PC-9 (cell line): ENCODE data around the gene ATOSB. TPM values are rescaled to one million over a fixed set of nuclear protein-coding genes. Genes with fewer than 3 reads are reported as not detected.

Source experiments
- BruUV-seq: library from RNA; stranded (reverse); fragments of 400-500 nt; replicated peaks from 2 replicates; lab custom pipeline; 2021; lab: Mats Ljungman, UMichigan
- CTCF ChIA-PET: fragments of 300-600 bp; sonication (Branson Sonifier 250); formaldehyde crosslinking; loops from one replicate; lab custom pipeline; 2022; ENCODE audit warnings: antibody characterized with exemption; lab: Charles Lee
- POLR2A ChIA-PET: fragments of 300-600 bp; sonication (Branson Sonifier 250); formaldehyde crosslinking; loops from one replicate; lab custom pipeline; 2022; ENCODE audit warnings: antibody characterized with exemption; ENCODE audit not compliant: unreplicated experiment; lab: Charles Lee
- DNase-seq, 2 experiments: peaks; one replicate each; pipeline versions ENCODE4 v3.0.0 to v3.0.0-alpha.2; 2015 to 2022; ENCODE audit warnings: mixed read lengths in 1 of 2
- H2AFZ ChIP-seq: fragments of 200-600 bp; sonication (generic); 2 replicates; pipeline ENCODE4 v1.8.1; 2017; ENCODE audit warnings: antibody characterized with exemption
- H3F3A ChIP-seq: fragments of 200-600 bp; sonication (generic); 2 replicates; pipeline ENCODE4 v1.8.1; 2017; ENCODE audit warnings: antibody characterized with exemption, mild to moderate bottlenecking, low read depth; ENCODE audit not compliant: insufficient read depth
- H3K27ac ChIP-seq: fragments of 200-600 bp; sonication (generic); 2 replicates; pipeline ENCODE4 v1.6.1; 2016; ENCODE audit warnings: mixed run types
- H3K27me3 ChIP-seq: fragments of 200-600 bp; sonication (generic); 2 replicates; pipeline ENCODE4 v1.6.1; 2016; ENCODE audit warnings: low read depth, mixed run types; ENCODE audit not compliant: insufficient read depth
- H3K36me3 ChIP-seq: fragments of 200-600 bp; sonication (generic); 2 replicates; pipeline ENCODE4 v1.6.1; 2016; ENCODE audit warnings: low read depth, mixed run types
- H3K4me1 ChIP-seq: fragments of 200-600 bp; sonication (generic); replicated peaks from 2 replicates; pipeline ENCODE4 v1.6.1; 2016; ENCODE audit warnings: mixed run types; ENCODE audit not compliant: insufficient read depth
- H3K4me2 ChIP-seq: fragments of 200-600 bp; sonication (generic); 2 replicates; pipeline ENCODE4 v1.6.1; 2017; ENCODE audit warnings: mixed run types
- H3K4me3 ChIP-seq: fragments of 200-600 bp; sonication (generic); 2 replicates; pipeline ENCODE4 v1.6.1; 2016; ENCODE audit warnings: mixed run types
- H3K79me2 ChIP-seq: fragments of 200-600 bp; sonication (generic); 2 replicates; pipeline ENCODE4 v1.6.1; 2017; ENCODE audit warnings: low read depth, mixed run types
- H3K9me2 ChIP-seq: fragments of 200-600 bp; sonication (generic); 2 replicates; pipeline ENCODE4 v1.8.1; 2017; ENCODE audit warnings: mild to moderate bottlenecking; ENCODE audit not compliant: insufficient read depth
- H3K9me3 ChIP-seq: fragments of 200-600 bp; sonication (generic); 2 replicates; pipeline ENCODE4 v1.8.1; 2016; ENCODE audit warnings: low read depth; ENCODE audit not compliant: insufficient read depth
- H4K20me1 ChIP-seq: fragments of 200-600 bp; sonication (generic); 2 replicates; pipeline ENCODE4 v1.8.1; 2017; ENCODE audit not compliant: insufficient read depth
- CTCF ChIP-seq: fragments of 200-600 bp; sonication (generic); conservative IDR thresholded peaks from 2 replicates; pipeline ENCODE4 v1.6.1; 2017; ENCODE audit warnings: mixed run types, antibody characterized with exemption, mild to moderate bottlenecking, moderate library complexity
- EZH2 ChIP-seq: fragments of 200-600 bp; sonication (generic); IDR thresholded peaks from 2 replicates; pipeline ENCODE4 v1.8.0; 2017; ENCODE audit warnings: antibody characterized with exemption, low read depth
- intact Hi-C: fragments of 100-400 bp; cut with micrococcal nuclease; formaldehyde crosslinking; loops from one replicate; pipeline ENCODE4 v1.10.0; 2022; ENCODE audit not compliant: unreplicated experiment
- total RNA-seq: library from RNA; stranded (reverse); gene quantifications from 2 replicates; pipeline ENCODE4 v1.2.3, GENCODE V29; 2021

The ATOSB gene
- total RNA-seq, 1 experiment from 2014 or later: 10.5 TPM

- H3K9me3 ChIP-seq: no peaks in the 10 kb centered on the region
- no peaks in the 10 kb centered on the region for H3K36me3 ChIP-seq
- BruUV-seq: no TSS peak
- H2AFZ ChIP-seq: peak within 1 kb of the TSS; percentile 76
- H3K4me3 ChIP-seq: peak within 1 kb of the TSS; percentile 84
- peak within 1 kb of the TSS; percentile 62 for H3K27ac ChIP-seq
- peak; percentile 77 to 80 for DNase-seq
- no peaks in the 10 kb centered on the region for H3K27me3 ChIP-seq
- peak within 1 kb of the TSS; percentile 90 for H3K4me2 ChIP-seq
- no peaks in the 10 kb centered on the region for H3K4me1 ChIP-seq
- ChIA-PET POLR2A (interaction anchor here (0.5 to 0.7 kb wide), 5 partner anchors 13 to 64 kb away, joined by 3 to 4 read pairs (median 3); partner anchors contain the start of gene ATOSB), CTCF (interaction anchor here (0.6 to 1.0 kb wide), 2 partner anchors 17 to 398 kb away, joined by 3 to 5 read pairs; partner anchors contain the start of gene PIGO)
- peaks cover 18% of the 10 kb centered on the region for H3K79me2 ChIP-seq
- intact Hi-C loops: no loop called here
- peaks cover 15% of the 10 kb centered on the region; the same call in 1 of the 2 replicates for H3F3A ChIP-seq
- no peak for TF ChIP-seq CTCF
- TF ChIP-seq EZH2: no peak
- no peaks in the 10 kb centered on the region for H4K20me1 ChIP-seq
- no peaks in the 10 kb centered on the region for H3K9me2 ChIP-seq
Observed at GRCh38 chr9:35079426-35080341, 36.0 kb downstream of the ATOSB start, which contains the start of gene FANCG. FANCG (minus strand) TSS chr9:35079942; CDS start chr9:35079524, 418 bp downstream.

- CTCF ChIA-PET: no interaction called here
- Histone ChIP-seq H3K27ac (peak overlapping the region; percentile 62; the same call in 1 of the 2 replicates), H3K27me3 (no peaks in the 10 kb centered on the region), H3K4me1 (no peaks in the 10 kb centered on the region), H3K4me3 (peak overlapping the region; percentile 84), H3K9me2 (no peaks in the 10 kb centered on the region), H3K79me2 (peaks cover 18% of the 10 kb centered on the region), H3K4me2 (peak overlapping the region; percentile 90), H3K36me3 (no peaks in the 10 kb centered on the region), H4K20me1 (no peaks in the 10 kb centered on the region), H3K9me3 (no peaks in the 10 kb centered on the region), H2AFZ (peak overlapping the region; percentile 76), H3F3A (peaks cover 15% of the 10 kb centered on the region; the same call in 1 of the 2 replicates)
- TF ChIP-seq CTCF: no peak
- TF ChIP-seq EZH2: no peak
- peak in 1 of 2 experiments; percentile 1 for DNase-seq
- POLR2A ChIA-PET: interaction anchor here (0.5 to 0.7 kb wide), 3 partner anchors 24 to 64 kb away, joined by 3 to 4 read pairs (median 3); partner anchors contain the start of gene ATOSB
- BruUV-seq: TSS peak; percentile 28
- intact Hi-C loops: no loop called here
Observed at GRCh38 chr9:35079041-35079425, 36.6 kb downstream of the ATOSB start.

GRCh38 chr9:35078066-35078465 lies 37.6 kb downstream of the ATOSB start:
- Histone ChIP-seq H3K27ac (no peak overlapping the region), H4K20me1 (no peaks in the 10 kb centered on the region), H3K4me2 (peak overlapping the region; percentile 90), H3K4me1 (no peaks in the 10 kb centered on the region), H3K9me3 (no peaks in the 10 kb centered on the region), H3F3A (peaks cover 20% of the 10 kb centered on the region; the same call in 1 of the 2 replicates), H3K36me3 (no peaks in the 10 kb centered on the region), H3K9me2 (no peaks in the 10 kb centered on the region), H3K27me3 (no peaks in the 10 kb centered on the region), H3K4me3 (peak overlapping the region; percentile 84; the same call in 1 of the 2 replicates), H2AFZ (no peak overlapping the region), H3K79me2 (peaks cover 18% of the 10 kb centered on the region)
- ChIA-PET CTCF (no interaction called here), POLR2A (no interaction called here)
- no peak for DNase-seq
- intact Hi-C loops: no loop called here
- TF ChIP-seq CTCF (no peak), EZH2 (no peak)
- BruUV-seq: no TSS peak
